Psoas muscle (tissue), 8 donors: Measurements from ENCODE around the gene KIF19. TPM values are rescaled to one million over a fixed set of nuclear protein-coding genes. Genes with fewer than 3 reads are reported as not detected.

Source experiments
- ATAC-seq, 4 donors: fragments of 200-7000 bp; cut with Tn5 transposase; one replicate each; pipeline ENCODE4 v1.9.1; 2020; ENCODE audit warnings: moderate library complexity in 3 of 4, mild to moderate bottlenecking in 2 of 4
- DNase-seq, 2 donors: peaks; one replicate each; pipeline ENCODE4 v3.0.0-alpha.2; 2020
- H3K27ac ChIP-seq: fragments of 200-600 bp; one replicate; pipeline ENCODE4 v1.8.0; 2022
- H3K27me3 ChIP-seq, 3 donors: fragments of 200-600 bp in 1 of 3; one replicate each; pipeline versions ENCODE4 v1.6.1 to v1.8.0; 2013 to 2022; ENCODE audit warnings: low read length in 2 of 3, mild to moderate bottlenecking in 2 of 3, moderate library complexity in 1 of 3; ENCODE audit not compliant: insufficient read depth in 3 of 3
- H3K36me3 ChIP-seq, 2 donors: fragments of 200-600 bp in 1 of 2; one replicate each; pipeline versions ENCODE4 v1.6.1 to v1.8.0; 2013 to 2022; ENCODE audit warnings: low read depth in 1 of 2, mild to moderate bottlenecking in 1 of 2, moderate library complexity in 1 of 2; ENCODE audit not compliant: insufficient read depth in 1 of 2
- H3K4me1 ChIP-seq: fragments of 200-600 bp; one replicate; pipeline ENCODE4 v1.8.0; 2022
- H3K4me3 ChIP-seq: fragments of 200-600 bp; one replicate; pipeline ENCODE4 v1.8.0; 2022; ENCODE audit warnings: mild to moderate bottlenecking
- H3K9me3 ChIP-seq: fragments of 200-600 bp; one replicate; pipeline ENCODE4 v1.8.0; 2022
- CTCF ChIP-seq: fragments of 200-600 bp; IDR thresholded peaks from one replicate; pipeline ENCODE4 v1.8.0; 2022; ENCODE audit warnings: antibody characterized with exemption
- WGBS, 3 donors: extraction: QIAGEN DNeasy Blood & Tissue Kit; methylation state at CpG; one replicate each; pipeline versions ENCODE4 v1.1.6 to v1.1.7; 2013; 5-methylcytosine and 5-hydroxymethylcytosine counted together
- intact Hi-C, 2 donors: fragments of 100-400 bp; cut with DNase I; formaldehyde crosslinking; loops; one replicate each; pipeline versions ENCODE4 v1.11.0 to v1.14.2; 2022
- polyA plus RNA-seq, 3 donors: library from polyadenylated mRNA; stranded (reverse); fragments of 200-250 nt; gene quantifications; one replicate each; pipeline ENCODE4 v1.2.3, GENCODE V29; 2013
- total RNA-seq, 4 donors: library from RNA; stranded (reverse); fragmentation: NEBNext Ultra II Directional in 2 of 4; extraction: Animal tissue kit (Norgen Biotek cat#: 25700) in 2 of 4; gene quantifications; one replicate each; pipeline versions ENCODE4 v1.2.1 to v1.2.4, GENCODE V29; 2021 to 2023
- donor health status: healthy with polysubstance abuse.
- donor health status: DM: no; HTN: no; CAD: no; lungs with moderate emphysema.
- donor health status: Bipolar disorder and iron deficiency.
- donor health status: healthy.
- donor health status: DM: yes; HTN: yes; CAD: no.
- donor health status: DM: no; HTN: no; CAD: no.
- donor health status: DM: no; HTN: no; CAD: no.
- donor health status: DM: yes; HTN: yes; CAD: no.

Gene KIF19
- total and polyA plus RNA-seq, 7 donors, result 0.13 to 0.44 (median 0.27) TPM

- Histone ChIP-seq H3K4me1 (no peaks in the 10 kb centered on the region), H3K4me3 (no peak overlapping the region), H3K27me3 (no peaks in the 10 kb centered on the region), H3K36me3 (no peaks in the 10 kb centered on the region), H3K9me3 (no peaks in the 10 kb centered on the region), H3K27ac (no peak overlapping the region)
- no peak for TF ChIP-seq CTCF
- no peak for ATAC-seq
- intact Hi-C loops, result no loop called here
- 58 to 63% (median 58%) methylated on average over 15 of the region's 15 CpGs for WGBS, 3 donors
- DNase-seq, result no peak
These were observed 17.8 kb upstream of the KIF19 start for GRCh38 chr17:74307984-74308773.

GRCh38 chr17:74309902-74310301 lies 16.1 kb upstream of the KIF19 start:
- no peak overlapping the region for H3K27ac ChIP-seq
- TF ChIP-seq CTCF, result no peak
- WGBS, 3 donors, result 70 to 86% (median 74%) methylated on average over 12 of the region's 12 CpGs
- no peaks in the 10 kb centered on the region for H3K27me3 ChIP-seq
- no peak for DNase-seq
- intact Hi-C loops, result no loop called here
- no peaks in the 10 kb centered on the region for H3K9me3 ChIP-seq
- H3K4me3 ChIP-seq, result no peak overlapping the region
- no peak for ATAC-seq
- H3K36me3 ChIP-seq, result no peaks in the 10 kb centered on the region
- H3K4me1 ChIP-seq, result no peaks in the 10 kb centered on the region

GRCh38 chr17:74314877-74315276 lies 11.1 kb upstream of the KIF19 start:
- no peak for TF ChIP-seq CTCF
- no peak overlapping the region for H3K27ac ChIP-seq
- H3K27me3 ChIP-seq, result no peaks in the 10 kb centered on the region
- ATAC-seq, result no peak
- intact Hi-C loops, result no loop called here
- no peaks in the 10 kb centered on the region for H3K9me3 ChIP-seq
- no peaks in the 10 kb centered on the region for H3K4me1 ChIP-seq
- 77 to 86% (median 81%) methylated on average over 15 of the region's 15 CpGs for WGBS, 3 donors
- H3K36me3 ChIP-seq, result no peaks in the 10 kb centered on the region
- no peak overlapping the region for H3K4me3 ChIP-seq
- DNase-seq, result no peak

- intact Hi-C loops, result no loop called here
- H3K36me3 ChIP-seq, result no peaks in the 10 kb centered on the region
These were observed 9.8 kb upstream of the KIF19 start for GRCh38 chr17:74316220-74316619.

More at GRCh38 chr17:74316220-74316619, 9.8 kb upstream of the KIF19 start:
- DNase-seq (no peak), ATAC-seq (no peak)
- no peaks in the 10 kb centered on the region for H3K27me3 ChIP-seq
- WGBS, 3 donors, result 46 to 51% (median 48%) methylated on average over 10 of the region's 10 CpGs
- H3K9me3 ChIP-seq, result no peaks in the 10 kb centered on the region
- H3K4me1 ChIP-seq, result no peaks in the 10 kb centered on the region
- no peak for TF ChIP-seq CTCF
- no peak overlapping the region for H3K4me3 ChIP-seq
- H3K27ac ChIP-seq, result no peak overlapping the region
